HL-60/S4 treated with phorbol 12-myristate 13-acetate at 8.2 ng/mL for 4 days and 3 days (cell line): ENCODE data around the gene ELL.

Experiments
- in situ Hi-C: fragments of 300-500 bp; cut with MboI; formaldehyde crosslinking; loops from 2 replicates; pipeline ENCODE4 v1.15.0; 2022; ENCODE audit warnings: low sequenced_read_pairs

ELL gene

DNA sequence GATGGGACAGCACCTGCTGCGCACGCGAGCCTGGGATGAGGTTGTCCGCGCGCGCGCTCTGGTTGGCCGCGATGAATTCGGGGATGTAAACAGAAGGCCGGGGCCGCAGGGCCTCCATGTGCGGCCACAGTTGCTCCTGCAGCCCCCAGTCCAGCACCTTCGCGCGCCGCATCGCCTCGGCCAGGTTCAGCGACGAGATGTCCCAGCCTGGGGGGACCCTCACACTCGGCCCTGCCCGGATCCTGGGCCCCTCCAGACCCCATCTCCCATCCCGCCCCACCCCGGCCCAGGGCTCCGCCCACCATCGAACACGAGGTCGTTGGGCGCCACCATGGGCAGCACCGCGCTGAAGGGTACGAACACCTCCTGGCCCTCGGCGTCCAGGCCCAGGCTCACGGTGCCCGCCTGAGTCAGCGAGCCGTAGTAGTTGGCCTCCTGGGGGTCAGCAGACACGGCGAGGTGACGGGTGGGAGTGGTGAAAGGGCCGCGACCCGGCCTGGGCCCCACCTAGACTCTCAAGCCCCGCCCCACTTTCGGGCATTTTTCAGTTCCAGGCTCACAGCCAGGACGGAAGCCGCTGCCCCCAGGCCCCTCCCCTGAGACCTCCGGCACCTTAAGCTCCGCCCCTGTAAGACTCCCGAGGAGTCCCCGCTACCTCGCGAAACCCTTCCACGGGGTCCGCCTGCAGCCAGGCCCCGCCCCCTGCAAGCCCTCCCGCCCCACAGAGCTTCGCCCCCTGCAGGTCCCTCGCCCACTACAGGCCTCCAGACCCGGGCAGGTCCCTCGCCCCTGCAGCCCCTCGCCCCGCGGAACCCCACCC lies 85.0 kb downstream of the ELL start:
- in situ Hi-C loops = no loop called here

DNA sequence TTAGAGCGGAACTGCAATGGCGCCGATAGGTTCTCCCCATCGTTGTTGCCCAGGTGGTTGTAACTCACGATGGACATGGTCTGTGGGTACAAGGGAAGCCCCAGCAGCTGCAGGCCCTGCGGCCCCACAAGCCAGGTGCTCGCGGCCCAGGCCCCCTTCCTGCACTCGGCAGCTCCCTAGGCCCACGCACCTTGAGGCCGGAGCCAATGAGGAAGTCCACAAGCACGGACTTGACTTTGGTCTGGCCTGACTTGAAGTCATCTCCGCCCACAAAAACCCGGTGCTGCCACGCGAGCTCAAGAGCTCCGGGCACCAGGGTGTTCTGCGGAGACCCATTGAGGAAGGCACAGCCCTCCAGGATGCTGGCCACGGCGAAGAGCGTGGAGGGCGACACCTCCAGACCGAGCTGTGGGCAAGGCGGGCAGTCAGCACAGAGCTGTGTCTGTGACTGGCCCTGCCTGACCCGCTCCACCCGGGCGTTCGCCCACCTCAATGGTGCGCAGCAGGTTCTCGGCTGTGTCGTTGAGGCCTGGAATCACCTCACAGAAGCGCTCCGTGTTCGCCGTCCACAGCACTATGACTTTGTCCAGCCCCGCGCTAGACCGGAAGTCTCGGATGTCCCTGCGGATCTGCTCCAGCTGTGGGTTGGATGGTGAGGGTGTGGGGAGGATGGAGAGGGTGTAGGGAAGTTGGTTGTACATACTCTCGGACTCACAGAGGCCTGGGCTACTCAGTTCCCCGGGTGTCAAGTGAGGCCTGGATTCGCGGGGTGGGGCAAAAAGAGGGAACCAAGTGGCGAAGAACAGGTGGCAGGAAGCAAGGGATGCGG lies 85.8 kb downstream of the ELL start:
- in situ Hi-C loops = no loop called here

DNA sequence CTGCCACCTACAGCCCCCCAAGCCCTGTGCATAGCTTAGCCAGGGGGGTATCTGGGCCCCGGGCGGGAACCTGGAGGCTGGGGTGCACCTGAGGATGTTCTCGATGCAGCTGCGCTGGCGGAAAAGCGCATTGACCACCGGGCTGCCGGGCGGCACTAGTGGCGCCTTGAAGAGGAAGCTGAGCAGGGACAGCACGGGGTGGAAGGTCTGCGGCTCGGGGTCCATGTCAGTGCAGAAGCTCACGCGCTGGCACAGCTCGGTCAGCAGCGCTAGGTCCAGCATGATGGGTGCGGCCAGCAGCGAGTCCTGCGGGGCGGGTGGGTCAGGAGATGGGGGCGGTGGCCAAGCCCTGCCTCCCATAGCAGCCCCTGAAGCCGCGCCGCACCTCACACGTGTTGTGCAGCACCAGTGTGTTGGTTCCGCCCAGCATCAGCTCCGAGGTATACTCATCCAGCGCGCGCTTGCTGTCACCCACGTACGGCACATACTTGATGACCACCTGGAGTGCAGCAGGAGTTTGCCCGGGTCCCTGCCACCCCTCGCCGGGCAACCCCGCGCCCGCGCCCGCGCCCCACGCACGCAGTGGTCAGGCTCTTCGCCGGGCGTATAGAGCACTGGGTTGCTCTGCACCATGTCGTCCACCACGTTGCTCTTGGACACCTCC lies 86.6 kb downstream of the ELL start:
- in situ Hi-C loops = no loop called here

DNA sequence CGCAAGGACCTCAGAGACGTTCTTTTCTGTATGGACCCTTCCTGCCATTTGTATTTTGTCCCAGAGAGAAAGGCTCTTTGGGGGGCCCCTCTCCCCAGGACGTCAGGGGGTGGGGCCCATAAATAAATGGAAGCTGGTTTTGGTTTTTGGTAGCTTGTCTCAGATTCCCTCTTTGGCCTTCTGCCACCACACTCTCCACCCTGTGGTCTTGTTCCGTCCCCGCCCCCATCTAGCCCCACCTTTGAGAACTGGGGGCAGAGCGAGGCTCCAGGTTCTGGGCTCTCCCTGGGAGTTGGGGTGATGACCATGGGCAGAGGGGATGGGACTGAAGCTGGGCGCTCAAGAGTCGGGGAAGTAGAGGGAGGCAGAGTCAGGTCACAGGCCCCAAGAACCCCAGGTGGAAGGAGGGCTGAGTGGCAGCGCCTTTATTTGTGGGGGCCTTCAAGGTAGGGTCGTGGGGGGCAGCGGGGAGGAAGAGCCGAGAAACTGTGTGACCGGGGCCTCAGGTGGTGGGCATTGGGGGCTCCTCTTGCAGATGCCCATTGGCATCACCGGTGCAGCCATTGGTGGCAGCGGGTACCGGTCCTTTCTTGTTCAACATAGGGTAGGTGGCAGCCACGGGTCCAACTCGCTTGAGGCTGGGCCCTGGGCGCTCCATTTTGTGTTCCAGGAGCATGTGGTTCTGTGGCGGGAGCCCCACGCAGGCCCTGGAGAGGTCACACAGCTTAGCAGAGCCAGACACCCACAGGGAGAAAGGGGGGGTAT lies 87.3 kb downstream of the ELL start:
- in situ Hi-C loops = no loop called here

DNA sequence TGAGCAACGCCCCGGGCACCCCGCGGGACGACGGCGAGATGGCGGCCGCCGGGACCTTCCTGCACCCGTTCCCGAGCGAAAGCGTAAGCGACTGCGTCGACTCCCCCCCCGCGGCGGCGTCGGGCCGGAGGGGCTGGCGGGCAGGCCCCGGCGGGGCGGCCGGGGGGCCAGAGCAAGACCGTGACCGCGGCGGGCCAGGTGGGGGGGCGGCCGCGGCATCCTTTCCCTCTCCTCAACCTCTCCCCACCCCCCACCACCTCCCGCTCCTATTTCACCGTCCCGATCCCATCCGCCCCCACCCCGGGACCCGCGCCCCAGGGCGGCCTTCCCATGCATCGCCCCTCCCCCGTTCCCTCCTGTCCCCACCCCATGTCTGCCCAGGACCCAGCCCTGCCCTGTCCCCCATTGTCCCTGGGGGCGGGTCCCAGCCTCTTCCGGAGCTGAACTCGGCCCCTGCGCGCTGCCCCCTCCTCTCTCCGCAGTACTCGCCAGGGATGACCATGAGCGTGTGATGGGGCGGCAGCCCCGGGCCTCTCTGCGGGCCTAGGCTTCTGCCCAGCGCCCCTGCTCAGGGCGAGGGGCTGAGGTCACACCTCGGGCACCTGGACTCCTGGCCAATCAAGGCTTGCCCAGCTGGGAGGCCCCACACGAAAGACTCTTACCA lies 88.0 kb downstream of the ELL start:
- in situ Hi-C loops = no loop called here

DNA sequence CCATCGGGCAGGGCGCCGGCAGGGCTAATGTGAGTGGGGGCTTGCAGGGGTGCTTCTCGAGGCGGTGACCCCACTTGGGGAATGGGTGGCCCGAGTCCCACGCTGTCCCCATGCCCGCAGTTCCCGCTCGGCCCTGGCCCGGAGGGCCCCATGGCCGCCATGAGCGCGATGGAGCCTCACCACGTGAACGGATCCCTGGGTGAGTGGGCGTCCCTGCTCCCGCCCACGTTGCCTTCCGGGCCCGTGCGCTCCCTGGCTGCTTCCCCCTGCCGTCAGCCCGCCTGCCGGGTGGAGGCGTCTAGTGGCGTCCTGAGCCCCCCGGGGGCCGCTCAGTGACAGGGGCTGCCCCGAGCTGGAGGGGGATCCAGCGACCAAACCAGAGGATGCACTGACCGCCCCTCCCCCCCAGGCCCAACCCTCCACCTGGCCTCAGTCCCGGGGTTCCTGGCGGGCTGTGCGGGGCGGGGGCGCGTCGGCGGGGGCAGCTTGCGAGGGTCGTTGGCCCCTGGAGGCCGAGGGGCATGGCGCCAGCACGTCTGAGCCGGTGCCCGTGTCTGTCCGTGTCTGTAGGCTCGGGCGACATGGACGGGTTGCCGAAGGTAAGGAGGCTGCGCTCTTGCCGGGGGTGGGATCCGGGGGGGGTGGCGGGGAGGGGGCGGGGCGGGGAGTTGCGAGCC lies 88.7 kb downstream of the ELL start:
- in situ Hi-C loops = no loop called here

DNA sequence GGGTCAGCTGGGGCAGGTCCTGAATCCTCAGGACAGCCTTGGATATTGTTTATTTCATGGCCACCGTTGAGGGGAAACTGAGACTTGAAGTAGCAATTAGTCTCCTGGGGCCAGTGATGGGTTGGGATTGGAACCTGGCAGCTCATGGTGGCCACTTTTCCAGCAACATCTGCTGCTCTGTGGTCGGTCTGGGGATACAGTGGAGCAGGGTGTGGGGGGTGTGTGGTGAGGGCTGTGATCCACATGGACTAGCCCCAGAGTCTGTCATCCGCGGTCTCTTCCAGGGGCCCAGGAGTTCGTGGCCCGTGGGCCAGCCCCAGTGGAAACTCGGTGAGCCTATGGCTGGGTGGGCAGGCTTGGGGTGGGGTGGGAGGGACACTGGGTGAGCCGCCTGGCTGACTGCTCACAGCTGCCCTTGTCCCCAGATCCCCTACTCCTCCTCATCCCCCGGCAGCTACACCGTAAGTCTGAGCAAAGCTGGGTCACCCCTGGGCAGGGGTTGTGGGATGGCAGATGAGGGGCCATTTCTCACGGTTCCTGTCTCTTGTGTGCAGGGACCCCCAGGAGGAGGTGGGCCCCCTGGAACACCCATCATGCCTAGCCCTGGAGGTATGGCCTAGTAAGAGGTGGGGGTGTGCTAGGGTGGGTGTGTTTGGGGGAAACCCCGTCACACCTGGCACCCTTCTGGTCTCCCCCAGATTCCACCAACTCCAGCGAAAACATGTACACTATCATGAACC lies 89.4 kb downstream of the ELL start:
- in situ Hi-C loops = no loop called here

DNA sequence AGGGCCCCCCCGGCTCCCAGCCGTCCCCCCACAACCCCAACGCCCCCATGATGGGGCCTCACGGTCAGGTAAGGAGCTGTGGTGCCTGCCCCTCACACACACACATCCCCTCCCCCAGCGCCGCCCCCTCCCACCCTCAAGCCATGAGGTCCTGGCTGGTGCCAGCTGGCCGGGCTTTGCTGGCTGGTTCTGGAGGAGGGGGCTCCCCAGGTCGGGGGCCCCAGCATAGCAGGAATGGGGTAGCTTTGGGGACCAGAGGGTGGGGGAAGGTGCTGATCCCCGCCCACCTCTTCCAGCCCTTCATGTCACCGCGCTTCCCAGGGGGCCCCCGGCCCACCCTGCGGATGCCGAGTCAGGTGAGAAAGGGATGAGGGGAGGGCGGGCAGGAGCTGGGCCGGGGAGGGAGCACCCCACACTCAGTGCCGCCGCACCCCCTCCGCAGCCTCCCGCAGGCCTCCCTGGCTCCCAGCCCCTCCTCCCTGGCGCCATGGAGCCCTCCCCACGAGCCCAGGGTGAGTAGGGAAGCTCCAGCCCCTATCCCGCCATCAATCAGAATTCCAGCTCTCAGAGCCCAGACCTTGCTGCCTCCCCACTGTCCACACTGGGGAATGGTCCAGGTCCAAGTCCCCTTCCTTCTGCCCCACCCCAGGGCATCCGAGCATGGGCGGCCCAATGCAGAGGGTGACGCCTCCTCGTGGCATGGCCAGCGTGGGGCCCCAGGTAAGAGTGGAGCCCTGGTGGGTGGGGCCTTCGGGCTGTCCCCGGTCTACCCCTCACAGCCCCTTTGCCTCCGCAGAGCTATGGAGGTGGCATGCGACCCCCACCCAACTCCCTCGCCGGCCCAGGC lies 90.3 kb downstream of the ELL start:
- in situ Hi-C loops = no loop called here

DNA sequence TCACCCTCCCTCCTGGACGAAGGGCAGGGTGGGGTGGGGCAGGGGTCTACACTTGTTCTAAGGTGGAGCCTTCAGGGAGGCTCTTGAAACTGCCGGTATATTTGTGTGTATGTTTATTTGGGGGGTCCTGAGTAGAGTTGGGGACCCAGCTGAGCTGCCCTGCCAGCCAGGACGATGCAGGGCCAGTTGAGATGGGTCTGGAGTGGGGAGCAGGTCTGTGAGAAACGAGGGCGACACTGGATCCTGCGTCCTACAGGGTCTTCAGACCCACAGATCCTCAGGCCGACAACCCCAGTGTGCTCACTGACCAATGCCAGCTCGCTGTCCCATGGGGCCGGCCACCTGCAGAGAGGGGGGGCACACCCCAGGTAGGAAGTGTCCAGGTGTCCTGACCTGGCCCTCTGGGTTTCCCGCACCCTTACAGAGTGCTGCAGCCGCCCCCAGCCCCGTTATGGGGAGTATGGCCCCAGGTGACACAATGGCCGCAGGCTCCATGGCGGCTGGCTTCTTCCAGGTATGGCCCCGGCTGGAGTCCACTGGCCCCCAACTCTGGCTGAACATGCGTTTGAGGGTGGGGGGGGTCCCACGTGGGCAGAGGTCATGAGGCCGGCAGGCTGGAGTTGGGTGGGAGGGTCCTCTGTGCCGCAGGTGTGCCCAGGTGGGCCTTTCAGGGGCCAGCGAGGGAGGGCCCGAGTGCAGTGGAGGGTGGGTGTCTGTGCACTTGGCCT lies 91.3 kb downstream of the ELL start:
- in situ Hi-C loops = no loop called here

DNA sequence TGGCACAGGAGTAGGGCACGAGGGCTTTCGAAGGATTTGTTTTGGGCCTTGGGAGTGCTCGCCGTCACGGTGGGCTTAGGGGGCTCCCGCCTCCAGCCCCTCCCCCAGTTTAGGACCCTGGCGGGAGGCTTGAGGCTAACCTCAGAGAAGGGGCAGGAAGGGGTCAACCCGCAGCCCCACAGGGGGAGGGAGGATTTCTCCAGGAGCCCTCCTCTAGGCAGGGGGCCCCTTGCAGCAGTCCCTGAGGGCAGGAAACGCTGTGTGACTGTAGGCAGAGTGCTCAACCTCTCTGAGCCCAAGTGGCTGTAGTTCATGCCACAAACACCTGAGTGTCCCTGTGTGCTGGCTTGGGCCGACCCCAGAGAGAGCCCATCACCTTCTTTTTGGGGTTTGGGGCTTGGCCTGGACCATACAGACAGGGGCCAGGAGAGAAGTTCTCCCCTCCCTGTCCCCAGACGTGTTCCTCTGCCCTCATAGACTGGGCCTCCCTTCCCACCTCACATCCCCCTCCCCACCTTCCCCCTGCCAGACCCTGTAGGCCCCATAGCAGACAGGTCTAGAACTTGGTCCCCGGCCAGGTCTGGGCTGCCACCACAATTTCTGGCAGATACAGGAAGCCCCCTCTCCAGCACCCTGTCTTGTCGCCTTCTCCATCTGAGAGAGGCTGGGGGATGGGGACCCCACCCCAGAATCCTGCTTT lies 92.0 kb downstream of the ELL start:
- in situ Hi-C loops = no loop called here

DNA sequence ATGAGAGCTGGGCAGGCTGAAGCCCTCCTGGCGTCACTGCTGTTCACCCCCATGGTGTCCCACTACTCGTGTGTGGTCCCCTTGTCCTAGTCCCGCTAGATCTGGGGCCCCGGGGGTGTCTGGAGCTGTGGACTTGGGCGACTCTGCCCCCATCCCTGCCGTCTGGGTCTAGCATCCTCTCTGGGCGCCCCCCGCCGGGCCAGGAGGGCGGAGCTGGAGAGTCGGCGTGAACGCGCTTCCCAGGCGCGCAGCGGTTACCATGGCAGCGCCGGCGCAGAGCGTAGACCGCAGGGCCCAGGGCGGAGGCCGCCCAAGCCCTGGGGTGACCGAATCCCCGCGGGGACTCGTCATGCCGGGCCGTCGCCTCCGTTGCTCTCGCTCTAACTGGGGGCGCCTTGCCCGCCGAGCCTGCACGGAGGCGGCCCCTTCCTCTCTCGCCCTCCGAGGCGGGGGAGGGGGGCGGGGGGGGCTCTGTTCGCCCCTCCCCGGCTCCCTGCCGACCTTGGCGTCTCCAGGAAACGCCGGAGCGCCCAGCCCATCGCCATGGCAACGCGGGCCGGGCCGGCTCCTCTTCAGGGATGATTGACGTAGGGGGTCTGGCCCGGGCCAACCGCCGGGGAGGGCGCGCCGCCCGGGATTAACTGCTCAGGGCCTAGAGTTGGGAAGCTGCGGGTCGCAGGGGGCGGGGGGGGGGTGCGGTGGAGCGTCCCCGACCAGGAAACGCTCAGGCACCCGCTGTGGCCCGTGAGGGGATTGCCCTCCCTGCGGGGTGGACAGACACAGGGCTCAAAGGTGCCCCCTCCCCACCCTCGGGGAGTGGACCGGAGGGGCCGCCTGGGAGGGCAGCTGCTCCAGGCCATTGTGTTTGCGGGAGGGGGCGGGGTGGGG lies 92.8 kb downstream of the ELL start:
- in situ Hi-C loops = no loop called here

DNA sequence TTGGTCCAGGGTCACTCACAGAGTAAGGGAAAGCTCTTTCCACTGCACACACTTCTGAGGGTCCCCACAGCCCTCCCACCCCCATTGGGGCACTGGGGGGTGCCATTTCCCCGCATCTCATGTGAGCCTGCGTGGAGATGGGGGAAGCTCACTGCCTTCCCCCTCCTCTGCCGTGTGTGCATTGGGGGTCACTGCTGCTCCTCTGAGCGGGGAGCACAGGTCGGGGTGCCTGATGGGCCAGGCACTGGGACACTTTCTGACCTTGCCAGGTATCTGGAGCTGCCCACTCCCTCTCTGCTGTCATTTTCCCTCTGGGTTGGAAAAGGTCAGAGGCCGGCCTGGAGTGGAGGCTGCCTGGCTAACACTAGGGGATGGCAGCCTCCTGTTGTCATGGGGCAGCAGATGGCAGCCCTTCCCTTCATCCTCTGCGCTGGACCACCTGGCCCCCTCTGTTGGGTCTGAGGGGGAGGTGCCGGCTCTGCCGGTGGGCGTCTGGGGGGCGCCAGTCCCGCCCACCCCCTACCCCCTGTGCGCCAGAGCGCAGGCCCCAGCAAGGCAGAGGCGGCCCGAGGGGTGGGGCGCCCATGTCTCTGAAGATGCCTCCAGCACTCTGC lies 93.6 kb downstream of the ELL start:
- in situ Hi-C loops = no loop called here

DNA sequence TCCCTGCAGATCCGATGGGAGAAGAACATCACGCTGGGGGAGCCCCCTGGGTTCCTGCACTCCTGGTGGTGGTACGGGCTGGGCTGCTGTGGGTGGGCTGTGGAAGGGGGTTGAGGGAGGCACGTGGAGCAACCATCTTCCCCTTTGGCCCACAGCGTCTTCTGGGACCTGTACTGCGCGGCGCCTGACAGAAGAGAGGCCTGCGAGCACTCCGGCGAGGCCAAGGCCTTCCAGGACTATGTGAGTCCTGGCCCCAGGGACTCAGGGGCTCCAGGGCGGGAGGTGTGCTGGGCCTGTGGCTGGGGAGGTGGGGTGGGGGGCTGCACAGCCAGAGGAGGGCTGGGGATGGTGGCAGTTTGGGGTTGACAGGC lies 94.1 kb downstream of the ELL start:
- in situ Hi-C loops = no loop called here

DNA sequence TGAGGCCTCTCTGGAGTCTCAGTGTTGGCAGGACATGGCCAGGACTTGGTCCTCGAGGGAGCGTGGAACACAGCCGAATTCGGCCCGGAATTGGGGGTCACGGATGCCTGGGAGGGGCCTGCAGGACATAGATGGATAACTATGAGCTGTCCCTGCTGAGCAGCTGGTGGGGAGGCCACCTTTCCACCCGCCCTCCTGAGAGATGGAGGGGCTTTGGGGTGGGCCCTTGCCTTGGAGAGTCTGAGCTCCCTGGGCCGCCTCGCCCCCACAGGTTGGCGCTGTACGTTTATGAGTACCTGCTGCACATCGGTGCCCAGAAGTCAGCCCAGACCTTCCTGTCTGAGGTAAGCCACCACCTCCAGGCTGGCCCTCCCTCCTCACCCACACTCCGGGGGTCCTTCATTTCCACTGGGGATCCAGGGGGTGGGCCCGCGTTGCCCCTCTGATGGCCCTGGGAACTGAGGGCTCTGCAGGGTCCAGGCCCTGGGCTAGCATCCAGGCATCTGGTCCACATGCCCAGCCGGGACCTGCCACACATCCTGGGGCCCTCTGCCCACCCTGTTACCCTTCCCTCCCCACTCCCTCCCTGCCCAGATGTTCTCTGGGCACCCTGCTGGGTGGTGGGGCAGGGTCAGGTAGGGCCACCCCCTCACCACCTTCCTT lies 94.7 kb downstream of the ELL start:
- in situ Hi-C loops = no loop called here

DNA sequence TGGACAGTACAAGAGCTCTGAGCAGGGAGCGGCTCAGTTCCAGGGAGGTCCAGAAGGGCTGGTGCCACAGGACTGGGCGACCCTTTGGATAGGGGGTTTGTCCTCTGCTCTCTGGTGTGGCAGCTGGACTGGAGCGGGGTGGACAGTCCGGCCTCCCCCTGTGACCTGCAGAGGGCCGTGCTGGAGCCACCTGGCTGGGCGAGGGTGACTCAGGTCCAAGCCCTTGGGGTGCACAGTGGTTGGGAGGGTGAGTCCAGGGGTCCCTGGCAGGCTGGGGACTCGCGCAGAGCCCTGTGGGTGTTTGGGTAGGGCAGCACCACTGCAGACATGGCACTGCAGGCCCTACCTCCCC lies 95.5 kb downstream of the ELL start:
- in situ Hi-C loops = no loop called here
